Ovary (tissue), 9 donors: ENCODE measurements around the gene TMEM151B. TPM values are rescaled to one million over a fixed set of nuclear protein-coding genes. Genes with fewer than 3 reads are reported as not detected.
"Not testable (repeated sequence)": the region's sequence is repeated elsewhere in the genome, so short reads cannot be mapped to it uniquely, and the experiment has no call there.

ENCODE experiments used
- DNase-seq, 5 donors: peaks; one replicate each; pipeline ENCODE4 v3.0.0-alpha.2; 2019 to 2020
- H3K27ac ChIP-seq, 2 donors: fragments of 200-600 bp; one replicate each; pipeline versions ENCODE4 v1.5.1 to v1.8.0; 2019 to 2022
- H3K27me3 ChIP-seq: fragments of 200-600 bp; one replicate; pipeline ENCODE4 v1.8.0; 2022
- H3K36me3 ChIP-seq: fragments of 200-600 bp; sonication (generic); one replicate; pipeline ENCODE4 v1.5.1; 2019
- H3K4me1 ChIP-seq: one replicate; pipeline ENCODE4 v1.8.1; 2013; ENCODE audit warnings: mild to moderate bottlenecking, moderate library complexity; ENCODE audit not compliant: insufficient read depth
- H3K4me3 ChIP-seq: fragments of 200-600 bp; sonication (generic); one replicate; pipeline ENCODE4 v1.5.1; 2017
- H3K9me3 ChIP-seq, 2 donors: fragments of 200-600 bp in 1 of 2; sonication (generic) in 1 of 2; one replicate each; pipeline versions ENCODE4 v1.5.1 to v1.8.1; 2013 to 2019; ENCODE audit warnings: mild to moderate bottlenecking in 1 of 2, moderate library complexity in 1 of 2
- CTCF ChIP-seq, 3 donors: fragments of 450-650 bp in 2 of 3; fragments of 200-600 bp in 1 of 3; IDR thresholded peaks; one replicate each; pipeline versions ENCODE4 v1.5.1 to v1.8.0; 2016 to 2022; ENCODE audit warnings: antibody characterized with exemption in 3 of 3, mild to moderate bottlenecking in 1 of 3
- EP300 ChIP-seq: sonication (generic); formaldehyde crosslinking; IDR thresholded peaks from one replicate; pipeline ENCODE4 v1.6.1; 2017; ENCODE audit warnings: antibody characterized with exemption
- POLR2A ChIP-seq: fragments of 450-650 bp; IDR thresholded peaks from one replicate; pipeline ENCODE4 v1.6.1; 2017; ENCODE audit warnings: antibody characterized with exemption, mild to moderate bottlenecking, moderate library complexity
- WGBS, 3 donors: extraction: QIAGEN DNeasy Blood & Tissue Kit in 1 of 3; methylation state at CpG; one replicate each; pipeline versions ENCODE4 v1.1.5 to v1.1.7; 2013 to 2017; 5-methylcytosine and 5-hydroxymethylcytosine counted together
- intact Hi-C, 4 donors: fragments of 100-400 bp; cut with DNase I; formaldehyde crosslinking; loops; one replicate each; pipeline versions ENCODE4 v1.11.0 to v1.15.1; 2022 to 2023
- polyA plus RNA-seq, 2 donors: library from polyadenylated mRNA; stranded (reverse); fragments of 200-250 nt in 1 of 2; fragments of 350-450 nt in 1 of 2; fragmentation: Illumina TruSeq in 1 of 2; extraction: RNeasy Lipid Tissue Mini Kit (QIAGEN cat#74804) in 1 of 2; gene quantifications; one replicate each; pipeline ENCODE4 v1.2.3, GENCODE V29; 2013 to 2014
- total RNA-seq, 7 donors: library from RNA; depleted of rRNA in 2 of 7; stranded (reverse); fragments of >200 nt in 2 of 7; fragmentation: NEBNext Ultra II Directional in 3 of 7; extraction: Animal tissue kit (Norgen Biotek cat#: 25700) in 3 of 7; gene quantifications; one replicate each; pipeline versions ENCODE4 v1.1.0 to v1.2.4, GENCODE V29; 2016 to 2023
- donor health status: DM: no; HTN: no; CAD: no; lungs with moderate emphysema.
- donor health status: DM: no; HTN: no; CAD: no.
- donor health status: Bipolar disorder and iron deficiency.
- donor health status: DM: yes; HTN: yes; CAD: no.
- donor health status: DM: no; HTN: no; CAD: no.
- donor health status: DM: yes; HTN: yes; CAD: no.

TMEM151B gene
- total and polyA plus RNA-seq, 9 donors, result under 0.01 to 0.12 (median 0.05) TPM; not detected in 4

DNA sequence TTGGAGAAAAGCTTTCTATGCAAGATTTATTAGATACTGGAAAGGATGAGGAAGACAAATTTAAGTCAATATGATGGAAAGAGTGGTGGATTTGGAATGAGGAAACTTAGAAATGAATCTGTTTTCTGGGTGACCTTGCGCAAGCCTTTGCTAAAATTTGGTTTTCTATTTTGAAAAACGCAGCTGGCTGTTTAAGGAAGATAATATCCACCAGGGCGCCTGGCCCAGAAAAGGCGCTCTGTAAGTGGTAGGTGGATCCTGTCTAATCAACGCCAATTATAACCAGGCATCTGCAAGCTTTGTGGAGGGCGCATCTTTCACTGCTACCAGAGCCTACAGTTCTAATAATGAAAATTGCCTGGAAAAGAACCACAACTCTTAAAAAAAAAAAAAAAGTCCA lies 71.8 kb downstream of the TMEM151B start:
- peak; percentile 16 to 48 (median 28) for DNase-seq
- WGBS, 3 donors, result 8 to 17% (median 9%) methylated on average over 6 of the region's 6 CpGs
- Histone ChIP-seq H3K27ac (peak overlapping the region in 1 of 2 donors; percentile 55), H3K9me3 (no peaks in the 10 kb centered on the region), H3K4me3 (no peak overlapping the region), H3K36me3 (no peaks in the 10 kb centered on the region), H3K27me3 (no peaks in the 10 kb centered on the region), H3K4me1 (peaks cover 3% of the 10 kb centered on the region)
- intact Hi-C loops, result no loop called here
- no peak for TF ChIP-seq POLR2A
- TF ChIP-seq EP300, result no peak
- TF ChIP-seq CTCF (IDR thresholded peaks at IDR 0.05), result no peak

- intact Hi-C loops, result no loop called here
- Histone ChIP-seq H3K9me3 (no peaks in the 10 kb centered on the region), H3K4me3 (no peak within 1 kb of the TSS), H3K36me3 (no peaks in the 10 kb centered on the region), H3K27ac (peak within 1 kb of the TSS in 1 of 2 donors; percentile 55), H3K27me3 (no peaks in the 10 kb centered on the region), H3K4me1 (peaks cover 3% of the 10 kb centered on the region)
- WGBS, 3 donors, result 3 to 4% (median 3%) methylated on average over 31 of the region's 31 CpGs
- TF ChIP-seq CTCF (IDR thresholded peaks at IDR 0.05) (no peak), EP300 (no peak), POLR2A (no peak)
- DNase-seq, result peak; percentile 32 to 61 (median 52)
Measured at GRCh38 chr6:44342489-44342888, 72.2 kb downstream of the TMEM151B start, which contains the start of gene SPATS1. Gene SPATS1 (plus strand): TSS chr6:44342650. CDS start chr6:44343096, 446 bp downstream.

- H3K4me3 ChIP-seq, intact Hi-C loops, H3K27ac ChIP-seq, H3K36me3 ChIP-seq, H3K4me1 ChIP-seq, H3K27me3 ChIP-seq, DNase-seq, H3K9me3 ChIP-seq: not testable (repeated sequence)
- WGBS, 3 donors, result 72 to 81% (median 78%) methylated on average over 4 of the region's 4 CpGs
Measured at GRCh38 chr6:44346818-44347217, 76.6 kb downstream of the TMEM151B start.

DNA sequence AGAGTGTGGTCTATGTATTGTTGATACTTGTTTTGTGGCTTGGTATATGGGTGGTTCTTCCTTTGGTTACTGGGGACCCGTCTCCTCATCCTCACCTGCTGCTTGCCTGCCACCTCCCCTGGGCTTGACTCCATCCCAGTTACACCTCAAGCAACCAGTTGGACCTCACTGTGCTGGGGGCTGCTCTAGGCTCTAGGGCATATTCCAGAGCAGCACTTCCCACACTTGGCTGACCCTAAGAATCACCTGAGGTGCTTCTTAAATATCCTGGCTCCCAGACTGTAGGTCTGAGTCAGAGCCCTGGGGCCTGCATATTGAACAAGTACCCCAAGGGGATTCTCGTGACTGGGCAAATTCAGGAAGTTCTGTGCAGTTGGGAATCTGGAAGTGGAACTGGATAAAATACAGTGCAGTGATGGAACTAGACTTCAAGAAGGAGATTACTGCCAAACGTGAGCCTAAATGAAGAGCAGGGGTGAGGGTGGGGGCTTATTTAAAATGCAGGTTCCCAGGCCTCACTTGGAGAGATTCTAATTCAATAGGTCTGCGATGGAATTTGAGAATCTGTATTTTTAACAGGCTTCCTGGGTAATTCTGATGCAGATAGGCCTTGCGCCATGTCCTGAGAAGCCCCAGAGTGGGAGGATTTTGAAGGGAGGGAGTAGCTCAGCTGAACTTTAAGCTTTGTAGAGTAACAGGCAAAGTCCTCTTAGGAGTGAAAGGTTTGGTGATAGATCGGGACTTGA lies 79.8 kb downstream of the TMEM151B start:
- H3K27me3 ChIP-seq, result no peaks in the 10 kb centered on the region
- no peaks in the 10 kb centered on the region for H3K4me1 ChIP-seq
- H3K27ac ChIP-seq, result no peak overlapping the region
- no peak for DNase-seq
- no peak for TF ChIP-seq CTCF (IDR thresholded peaks at IDR 0.05)
- no peak for TF ChIP-seq POLR2A
- no peak for TF ChIP-seq EP300
- no peaks in the 10 kb centered on the region for H3K9me3 ChIP-seq
- H3K4me3 ChIP-seq, result no peak overlapping the region
- H3K36me3 ChIP-seq, result no peaks in the 10 kb centered on the region
- intact Hi-C loops, result no loop called here
- WGBS, 3 donors, result 68 to 75% (median 75%) methylated on average over 6 of the region's 6 CpGs

- H3K27me3 ChIP-seq, H3K9me3 ChIP-seq, H3K4me3 ChIP-seq, H3K36me3 ChIP-seq, intact Hi-C loops, H3K27ac ChIP-seq, H3K4me1 ChIP-seq, DNase-seq: not testable (repeated sequence)
- 74 to 83% (median 75%) methylated on average over 4 of the region's 4 CpGs for WGBS, 3 donors
Measured at GRCh38 chr6:44350650-44350994, 80.4 kb downstream of the TMEM151B start.
